Sigmoid colon (tissue), 7 donors: ENCODE data around the gene CAPN1. TPM values are rescaled to one million over a fixed set of nuclear protein-coding genes. Genes with fewer than 3 reads are reported as not detected.

Experiments used
- DNase-seq: peaks from one replicate; pipeline ENCODE4 v3.0.0-alpha.2; 2019
- H3K27ac ChIP-seq, 4 donors: fragments of 200-600 bp; sonication (generic); one replicate each; pipeline ENCODE4 v1.5.1; 2016 to 2019; ENCODE audit warnings: mild to moderate bottlenecking in 1 of 4
- H3K27me3 ChIP-seq, 3 donors: fragments of 200-600 bp; sonication (generic); one replicate each; pipeline ENCODE4 v1.5.1; 2019; ENCODE audit warnings: mild to moderate bottlenecking in 1 of 3
- H3K36me3 ChIP-seq, 4 donors: fragments of 200-600 bp; sonication (generic); one replicate each; pipeline ENCODE4 v1.5.1; 2016 to 2019
- H3K4me1 ChIP-seq, 4 donors: fragments of 200-600 bp; sonication (generic); one replicate each; pipeline ENCODE4 v1.5.1; 2017 to 2019
- H3K4me3 ChIP-seq, 4 donors: fragments of 200-600 bp; sonication (generic); one replicate each; pipeline ENCODE4 v1.5.1; 2017 to 2019; ENCODE audit warnings: mild to moderate bottlenecking in 2 of 4, moderate library complexity in 1 of 4
- H3K9me3 ChIP-seq, 4 donors: fragments of 200-600 bp in 3 of 4; sonication (generic) in 3 of 4; one replicate each; pipeline versions ENCODE4 v1.5.1 to v1.6.1; 2013 to 2019
- CTCF ChIP-seq, 4 experiments: fragments of 450-650 bp in 3 of 4; fragments of 200-600 bp in 1 of 4; IDR thresholded peaks; one replicate each; pipeline ENCODE4 v1.5.1; 2016 to 2019; ENCODE audit warnings: antibody characterized with exemption in 4 of 4, mild to moderate bottlenecking in 3 of 4, moderate library complexity in 2 of 4
- EP300 ChIP-seq, 4 donors: sonication (generic); formaldehyde crosslinking; IDR thresholded peaks; one replicate each; pipeline ENCODE4 v1.6.1; 2017; ENCODE audit warnings: antibody characterized with exemption in 4 of 4
- POLR2A ChIP-seq, 2 donors: fragments of 450-650 bp; IDR thresholded peaks; one replicate each; pipeline ENCODE4 v1.6.1; 2016; ENCODE audit warnings: antibody characterized with exemption in 2 of 2, mild to moderate bottlenecking in 2 of 2, moderate library complexity in 2 of 2
- POLR2AphosphoS5 ChIP-seq, 4 donors: sonication (generic); formaldehyde crosslinking; IDR thresholded peaks; one replicate each; pipeline ENCODE4 v1.6.1; 2017; ENCODE audit warnings: antibody characterized with exemption in 4 of 4
- WGBS, 2 donors: extraction: QIAGEN DNeasy Blood & Tissue Kit; methylation state at CpG; one replicate each; pipeline ENCODE4 v1.1.7; 2013; 5-methylcytosine and 5-hydroxymethylcytosine counted together
- intact Hi-C: fragments of 100-400 bp; cut with DNase I; formaldehyde crosslinking; loops from one replicate; pipeline ENCODE4 v1.15.1; 2023
- polyA plus RNA-seq, 3 donors: library from polyadenylated mRNA; stranded (reverse); fragments of 200-250 nt; gene quantifications; one replicate each; pipeline ENCODE4 v1.2.3, GENCODE V29; 2013
- total RNA-seq, 4 donors: library from RNA; depleted of rRNA; stranded (reverse); fragments of >200 nt; gene quantifications; one replicate each; pipeline ENCODE4 v1.1.0, GENCODE V29; 2016
- donor health status: healthy with polysubstance abuse.
- donor health status: Bipolar disorder and iron deficiency.
- donor health status: healthy.

Gene CAPN1
- total and polyA plus RNA-seq, 7 donors: 84.5 to 245 (median 156) TPM

- no peaks in the 10 kb centered on the region for H3K4me1 ChIP-seq
- H3K4me3 ChIP-seq: no peak overlapping the region
- no peak overlapping the region for H3K27ac ChIP-seq
- peaks cover 13 to 30% (median 23%) of the 10 kb centered on the region in 4 donors for H3K36me3 ChIP-seq
- DNase-seq: no peak
- no peaks in the 10 kb centered on the region for H3K9me3 ChIP-seq
- H3K27me3 ChIP-seq: no peaks in the 10 kb centered on the region
- 71 to 83% methylated on average over 16 of the region's 16 CpGs for WGBS, 2 donors
- no peak for TF ChIP-seq EP300 (IDR thresholded peaks at IDR 0.05)
- TF ChIP-seq POLR2A (IDR thresholded peaks at IDR 0.05): no peak
- no peak for TF ChIP-seq POLR2AphosphoS5 (IDR thresholded peaks at IDR 0.05)
- TF ChIP-seq CTCF (IDR thresholded peaks at IDR 0.05): no peak
- intact Hi-C loops: no loop called here
Observed at GRCh38 chr11:65214212-65214845, 32.6 kb downstream of the CAPN1 start.

GRCh38 chr11:65215441-65216076 lies 33.8 kb downstream of the CAPN1 start:
- Histone ChIP-seq H3K27ac (no peak overlapping the region), H3K4me1 (no peaks in the 10 kb centered on the region), H3K4me3 (no peak overlapping the region), H3K9me3 (no peaks in the 10 kb centered on the region), H3K27me3 (no peaks in the 10 kb centered on the region), H3K36me3 (peaks cover under 1 to 18% (median 11%) of the 10 kb centered on the region in 4 donors)
- TF ChIP-seq POLR2A (IDR thresholded peaks at IDR 0.05) (no peak), EP300 (IDR thresholded peaks at IDR 0.05) (no peak), POLR2AphosphoS5 (IDR thresholded peaks at IDR 0.05) (no peak), CTCF (IDR thresholded peaks at IDR 0.05) (no peak)
- no peak for DNase-seq
- WGBS, 2 donors: 89 to 93% methylated on average over 24 of the region's 24 CpGs
- intact Hi-C loops: no loop called here

- Histone ChIP-seq H3K4me1 (no peaks in the 10 kb centered on the region), H3K27me3 (no peaks in the 10 kb centered on the region), H3K4me3 (no peak overlapping the region), H3K36me3 (peaks cover 0 to 5% (median 0%) of the 10 kb centered on the region in 4 donors), H3K9me3 (no peaks in the 10 kb centered on the region), H3K27ac (no peak overlapping the region)
- intact Hi-C loops: no loop called here
- WGBS, 2 donors: 89 to 91% methylated on average over 6 of the region's 6 CpGs
- DNase-seq: no peak
- TF ChIP-seq CTCF (IDR thresholded peaks at IDR 0.05) (no peak), EP300 (IDR thresholded peaks at IDR 0.05) (no peak), POLR2A (IDR thresholded peaks at IDR 0.05) (no peak), POLR2AphosphoS5 (IDR thresholded peaks at IDR 0.05) (no peak)
Observed at GRCh38 chr11:65216830-65217229, 35.1 kb downstream of the CAPN1 start.

GRCh38 chr11:65217441-65218423 lies 36.0 kb downstream of the CAPN1 start:
- no peak overlapping the region for H3K4me3 ChIP-seq
- H3K4me1 ChIP-seq: no peaks in the 10 kb centered on the region
- no peak overlapping the region for H3K27ac ChIP-seq
- H3K27me3 ChIP-seq: no peaks in the 10 kb centered on the region
- DNase-seq: peak; percentile 45
- TF ChIP-seq EP300 (IDR thresholded peaks at IDR 0.05) (no peak), POLR2AphosphoS5 (IDR thresholded peaks at IDR 0.05) (no peak), POLR2A (IDR thresholded peaks at IDR 0.05) (no peak), CTCF (IDR thresholded peaks at IDR 0.05) (no peak)
- H3K36me3 ChIP-seq: no peaks in the 10 kb centered on the region
- intact Hi-C loops: no loop called here
- 91% methylated on average over 19 of the region's 19 CpGs for WGBS, 2 donors
- no peaks in the 10 kb centered on the region for H3K9me3 ChIP-seq
